Spleen (tissue), 11 donors: ENCODE data around the gene NEDD4L. TPM values are rescaled to one million over a fixed set of nuclear protein-coding genes. Genes with fewer than 3 reads are reported as not detected.

Experiments used
- DNase-seq: peaks from one replicate; pipeline ENCODE4 v3.0.0-alpha.2; 2020
- H3K27ac ChIP-seq, 8 donors: fragments of 200-600 bp; sonication (generic) in 7 of 8; 1 replicate in 4 of 8; 2 replicates in 4 of 8; pipeline versions ENCODE4 v1.5.0 to v1.8.0; 2016 to 2021; ENCODE audit warnings: inconsistent platforms in 4 of 8, mild to moderate bottlenecking in 4 of 8, moderate library complexity in 1 of 8
- H3K27me3 ChIP-seq, 7 donors: fragments of 200-600 bp; sonication (generic) in 6 of 7; replicated peaks in 1 of 7; 1 replicate in 4 of 7; 2 replicates in 3 of 7; pipeline versions ENCODE4 v1.5.0 to v1.8.0; 2016 to 2021; ENCODE audit warnings: inconsistent platforms in 3 of 7, mild to moderate bottlenecking in 1 of 7
- H3K36me3 ChIP-seq, 6 donors: fragments of 200-600 bp; sonication (generic) in 5 of 6; 1 replicate in 4 of 6; 2 replicates in 2 of 6; pipeline versions ENCODE4 v1.5.0 to v1.8.0; 2016 to 2021; ENCODE audit warnings: inconsistent platforms in 2 of 6
- H3K4me1 ChIP-seq, 6 donors: fragments of 200-600 bp; sonication (generic) in 5 of 6; 1 replicate in 3 of 6; 2 replicates in 3 of 6; pipeline versions ENCODE4 v1.5.0 to v1.8.0; 2016 to 2021; ENCODE audit warnings: inconsistent platforms in 3 of 6
- H3K4me3 ChIP-seq, 8 donors: fragments of 200-600 bp; sonication (generic) in 7 of 8; 1 replicate in 4 of 8; 2 replicates in 4 of 8; pipeline versions ENCODE4 v1.5.0 to v1.8.0; 2016 to 2021; ENCODE audit warnings: inconsistent platforms in 4 of 8, mild to moderate bottlenecking in 4 of 8, moderate library complexity in 2 of 8
- H3K9me3 ChIP-seq, 8 donors: fragments of 200-600 bp; sonication (generic) in 7 of 8; 1 replicate in 4 of 8; 2 replicates in 4 of 8; pipeline versions ENCODE4 v1.5.0 to v1.8.0; 2016 to 2021; ENCODE audit warnings: inconsistent platforms in 4 of 8
- POLR2A ChIP-seq, 3 donors: fragments of 450-650 bp; IDR thresholded peaks; one replicate each; pipeline ENCODE4 v1.5.1; 2017; ENCODE audit warnings: antibody characterized with exemption in 3 of 3, mild to moderate bottlenecking in 1 of 3
- POLR2AphosphoS5 ChIP-seq, 3 donors: sonication (generic); formaldehyde crosslinking; IDR thresholded peaks; one replicate each; pipeline ENCODE4 v1.5.1; 2017; ENCODE audit warnings: antibody characterized with exemption in 3 of 3
- WGBS, 5 donors: extraction: QIAGEN DNeasy Blood & Tissue Kit in 3 of 5; methylation state at CpG; one replicate each; pipeline versions ENCODE4 v1.1.5 to v1.1.7; 2013 to 2018; 5-methylcytosine and 5-hydroxymethylcytosine counted together
- intact Hi-C: fragments of 100-400 bp; cut with DNase I; formaldehyde crosslinking; loops from one replicate; pipeline ENCODE4 v1.15.0; 2023; ENCODE audit warnings: low total_unique reads
- polyA plus RNA-seq, 3 donors: library from polyadenylated mRNA; stranded (reverse); fragments of 200-250 nt; gene quantifications; one replicate each; pipeline ENCODE4 v1.2.1, GENCODE V29; 2013
- total RNA-seq, 7 donors: library from RNA; depleted of rRNA in 3 of 7; stranded (reverse); fragments of >200 nt in 3 of 7; fragmentation: NEBNext Ultra II Directional in 4 of 7; extraction: Animal tissue kit (Norgen Biotek cat#: 25700) in 4 of 7; gene quantifications; one replicate each; pipeline versions ENCODE4 v1.1.0 to v1.2.1, GENCODE V29; 2016 to 2021
- TF ChIP-seq, protein P1 (sequence below), 11 experiments: fragments of 200-600 bp in 7 of 11; fragments of 450-650 bp in 4 of 11; sonication (generic) in 4 of 11; IDR thresholded peaks in 8 of 11; conservative IDR thresholded peaks in 3 of 11; 1 replicate in 7 of 11; 2 replicates in 4 of 11; pipeline versions ENCODE4 v1.4.0 to v1.8.0; 2016 to 2021; ENCODE audit warnings: antibody characterized with exemption in 11 of 11, inconsistent platforms in 4 of 11, mild to moderate bottlenecking in 1 of 11
- donor health status: healthy with polysubstance abuse.
- donor health status: DM: no; HTN: no; CAD: no; lungs with moderate emphysema.
- donor health status: DM: no; HTN: no; CAD: no.
- donor health status: Bipolar disorder and iron deficiency.
- donor health status: healthy.
- donor health status: DM: no; HTN: no; CAD: no.
- donor health status: DM: yes; HTN: yes; CAD: no.

Gene NEDD4L
- total and polyA plus RNA-seq, 10 donors: 8.7 to 26.9 (median 18.3) TPM

DNA sequence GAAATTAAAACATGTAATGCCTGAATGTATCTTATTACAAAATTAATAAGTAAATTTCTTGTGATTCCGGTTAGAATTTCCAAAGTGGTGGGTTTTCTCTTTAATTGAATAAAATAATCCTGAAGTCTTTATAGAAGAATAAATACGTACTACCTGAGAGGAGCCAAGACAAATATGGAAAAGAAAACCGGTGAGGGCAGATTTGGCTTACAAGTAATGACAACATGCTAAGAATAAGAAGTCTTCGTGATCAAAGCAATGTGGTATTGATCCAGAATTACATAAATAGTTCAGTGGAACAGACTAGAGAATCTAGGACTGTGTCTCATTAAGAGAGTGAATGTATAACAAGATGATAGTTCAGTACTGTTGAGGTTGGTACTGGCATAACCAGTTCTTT is 167.5 kb downstream of the NEDD4L start:
- intact Hi-C loops: no loop called here
- WGBS, 5 donors: 92 to 98% (median 92%) methylated on average over 4 of the region's 4 CpGs
- H3K27ac ChIP-seq: no peak overlapping the region
- peaks cover 0 to 28% (median 7%) of the 10 kb centered on the region in 6 donors for H3K4me1 ChIP-seq
- H3K4me3 ChIP-seq: no peak overlapping the region
- no peak for DNase-seq
- TF ChIP-seq POLR2A (IDR thresholded peaks at IDR 0.05): no peak
- TF ChIP-seq, protein P1, sequence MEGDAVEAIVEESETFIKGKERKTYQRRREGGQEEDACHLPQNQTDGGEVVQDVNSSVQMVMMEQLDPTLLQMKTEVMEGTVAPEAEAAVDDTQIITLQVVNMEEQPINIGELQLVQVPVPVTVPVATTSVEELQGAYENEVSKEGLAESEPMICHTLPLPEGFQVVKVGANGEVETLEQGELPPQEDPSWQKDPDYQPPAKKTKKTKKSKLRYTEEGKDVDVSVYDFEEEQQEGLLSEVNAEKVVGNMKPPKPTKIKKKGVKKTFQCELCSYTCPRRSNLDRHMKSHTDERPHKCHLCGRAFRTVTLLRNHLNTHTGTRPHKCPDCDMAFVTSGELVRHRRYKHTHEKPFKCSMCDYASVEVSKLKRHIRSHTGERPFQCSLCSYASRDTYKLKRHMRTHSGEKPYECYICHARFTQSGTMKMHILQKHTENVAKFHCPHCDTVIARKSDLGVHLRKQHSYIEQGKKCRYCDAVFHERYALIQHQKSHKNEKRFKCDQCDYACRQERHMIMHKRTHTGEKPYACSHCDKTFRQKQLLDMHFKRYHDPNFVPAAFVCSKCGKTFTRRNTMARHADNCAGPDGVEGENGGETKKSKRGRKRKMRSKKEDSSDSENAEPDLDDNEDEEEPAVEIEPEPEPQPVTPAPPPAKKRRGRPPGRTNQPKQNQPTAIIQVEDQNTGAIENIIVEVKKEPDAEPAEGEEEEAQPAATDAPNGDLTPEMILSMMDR (IDR thresholded peaks at IDR 0.05 in 8 of 11, conservative IDR thresholded peaks at IDR 0.05 in 3 of 11): no peak
- no peak for TF ChIP-seq POLR2AphosphoS5 (IDR thresholded peaks at IDR 0.05)
- H3K36me3 ChIP-seq: no peaks in the 10 kb centered on the region
- no peaks in the 10 kb centered on the region for H3K9me3 ChIP-seq
- no peaks in the 10 kb centered on the region for H3K27me3 ChIP-seq

DNA sequence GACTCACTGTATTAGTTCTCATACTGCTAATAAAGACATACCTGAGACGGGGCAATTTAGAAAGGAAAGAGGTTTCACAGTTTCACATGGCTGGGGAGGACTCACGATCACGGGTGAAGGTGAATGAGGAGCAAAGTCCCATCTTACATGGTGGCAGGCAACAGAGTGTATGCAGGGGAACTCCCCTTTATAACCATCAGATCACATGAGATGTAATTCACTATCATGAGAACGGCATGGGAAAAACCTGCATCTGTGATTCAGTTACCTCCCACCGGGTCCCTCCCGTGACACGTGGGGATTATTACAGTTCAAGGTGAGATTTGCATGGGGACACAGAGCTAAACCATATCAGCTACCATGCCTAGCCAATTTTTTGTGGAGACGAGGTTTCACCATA is 168.2 kb downstream of the NEDD4L start:
- Histone ChIP-seq H3K9me3 (no peaks in the 10 kb centered on the region), H3K36me3 (no peaks in the 10 kb centered on the region), H3K4me1 (peaks cover 0 to 28% (median 7%) of the 10 kb centered on the region in 6 donors), H3K27ac (no peak overlapping the region), H3K27me3 (no peaks in the 10 kb centered on the region), H3K4me3 (no peak overlapping the region)
- DNase-seq: no peak
- TF ChIP-seq POLR2A (IDR thresholded peaks at IDR 0.05): no peak
- TF ChIP-seq, protein P1 (IDR thresholded peaks at IDR 0.05 in 8 of 11, conservative IDR thresholded peaks at IDR 0.05 in 3 of 11): no peak
- TF ChIP-seq POLR2AphosphoS5 (IDR thresholded peaks at IDR 0.05): no peak
- 73 to 84% (median 79%) methylated on average over 8 of the region's 8 CpGs for WGBS, 5 donors
- intact Hi-C loops: no loop called here

DNA sequence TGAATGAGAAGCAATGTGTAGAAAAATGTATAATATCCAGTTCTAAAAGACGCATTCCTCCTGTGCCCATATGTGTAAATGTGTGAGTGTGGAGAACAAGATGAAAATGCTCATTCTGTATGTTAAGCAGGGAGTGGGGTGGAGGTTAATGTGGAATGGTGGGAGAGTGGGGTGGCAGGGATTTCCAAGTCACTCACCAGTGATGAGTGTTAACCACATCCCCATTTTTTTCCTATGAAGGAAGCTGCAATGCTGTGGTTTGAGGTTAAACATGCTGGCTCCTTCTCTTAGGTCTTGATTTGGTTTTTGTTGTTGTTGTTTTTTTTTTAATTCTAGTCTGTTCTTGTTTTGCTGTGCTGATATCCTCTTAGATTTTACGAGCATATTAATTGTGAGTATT is 169.4 kb downstream of the NEDD4L start:
- Histone ChIP-seq H3K27me3 (no peaks in the 10 kb centered on the region), H3K36me3 (no peaks in the 10 kb centered on the region), H3K4me1 (peaks cover 0 to 20% (median 5%) of the 10 kb centered on the region in 6 donors), H3K4me3 (no peak overlapping the region), H3K27ac (no peak overlapping the region), H3K9me3 (no peaks in the 10 kb centered on the region)
- TF ChIP-seq, protein P1 (IDR thresholded peaks at IDR 0.05 in 8 of 11, conservative IDR thresholded peaks at IDR 0.05 in 3 of 11): no peak
- TF ChIP-seq POLR2A (IDR thresholded peaks at IDR 0.05) (no peak), POLR2AphosphoS5 (IDR thresholded peaks at IDR 0.05) (no peak)
- intact Hi-C loops: no loop called here
- WGBS, 5 donors: 57 to 71% (median 68%) methylated on average over 2 of the region's 2 CpGs
- DNase-seq: no peak

DNA sequence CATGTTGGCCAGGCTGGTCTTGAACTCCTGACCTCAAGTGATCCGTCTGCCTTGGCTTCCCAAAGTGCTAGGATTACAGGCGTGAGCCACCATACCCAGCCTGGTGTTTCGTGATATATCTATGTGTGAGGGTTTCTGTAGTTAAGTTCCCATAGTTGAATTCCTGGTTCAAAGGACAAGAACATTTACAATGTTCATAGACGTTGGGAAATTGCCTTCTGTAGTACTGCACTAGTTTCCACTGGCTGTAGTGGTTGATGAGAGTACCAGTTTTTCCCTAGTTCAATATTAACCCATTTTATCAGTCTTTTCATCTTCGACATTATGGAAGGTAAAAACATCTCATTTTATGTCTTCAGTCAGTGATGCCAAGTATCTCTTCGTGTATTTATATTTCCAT is 171.0 kb downstream of the NEDD4L start:
- 74 to 91% (median 84%) methylated on average over 6 of the region's 6 CpGs for WGBS, 5 donors
- TF ChIP-seq, protein P1 (IDR thresholded peaks at IDR 0.05 in 8 of 11, conservative IDR thresholded peaks at IDR 0.05 in 3 of 11): no peak
- TF ChIP-seq POLR2A (IDR thresholded peaks at IDR 0.05) (no peak), POLR2AphosphoS5 (IDR thresholded peaks at IDR 0.05) (no peak)
- intact Hi-C loops: no loop called here

More for the DNA sequence above, 171.0 kb downstream of the NEDD4L start:
- H3K9me3 ChIP-seq: no peaks in the 10 kb centered on the region
- peaks cover 0 to 16% (median 3%) of the 10 kb centered on the region in 6 donors for H3K4me1 ChIP-seq
- no peak overlapping the region for H3K27ac ChIP-seq
- H3K36me3 ChIP-seq: no peaks in the 10 kb centered on the region
- H3K27me3 ChIP-seq: no peaks in the 10 kb centered on the region
- DNase-seq: no peak
- no peak overlapping the region for H3K4me3 ChIP-seq
